Mammary epithelial cell (primary cell): ENCODE data around the gene LIMS2.

Experiments
- EZH2 ChIP-seq: IDR thresholded peaks from 2 replicates; pipeline ENCODE4 v1.6.1; 2012; ENCODE audit warnings: low read length, inconsistent platforms, borderline replicate concordance
- TF ChIP-seq, protein P1 (sequence below), 2 donors: IDR thresholded peaks in 1 of 2; conservative IDR thresholded peaks in 1 of 2; 2 replicates each; pipeline ENCODE4 v1.5.1; 2011 to 2012; ENCODE audit warnings: inconsistent platforms in 2 of 2, low read length in 2 of 2, mild to moderate bottlenecking in 2 of 2, control low read depth in 1 of 2, low read depth in 1 of 2; ENCODE audit not compliant: insufficient read depth in 1 of 2; ENCODE audit errors: extremely low read depth in 1 of 2

DNA sequence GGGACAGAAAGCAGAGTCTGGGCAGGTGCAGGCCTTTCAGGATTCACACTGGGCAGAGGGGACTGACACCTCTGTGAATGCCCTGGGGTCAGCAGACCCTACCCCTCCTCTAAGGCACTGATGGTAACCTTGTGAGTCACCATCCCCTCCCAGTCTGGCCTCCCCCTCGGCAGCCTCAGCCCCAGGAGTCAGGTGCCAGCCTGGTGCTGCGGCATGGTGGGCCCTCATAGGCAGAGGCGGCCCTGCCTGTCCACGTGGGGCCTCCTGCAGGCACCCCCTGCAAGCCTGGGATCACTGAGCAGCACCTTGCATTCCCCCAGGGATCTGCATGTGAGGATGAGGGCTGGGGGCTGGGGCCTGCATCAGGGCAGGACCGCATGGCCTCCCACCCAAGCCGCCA, 34.2 kb downstream of the LIMS2 start:
- TF ChIP-seq, protein P1, sequence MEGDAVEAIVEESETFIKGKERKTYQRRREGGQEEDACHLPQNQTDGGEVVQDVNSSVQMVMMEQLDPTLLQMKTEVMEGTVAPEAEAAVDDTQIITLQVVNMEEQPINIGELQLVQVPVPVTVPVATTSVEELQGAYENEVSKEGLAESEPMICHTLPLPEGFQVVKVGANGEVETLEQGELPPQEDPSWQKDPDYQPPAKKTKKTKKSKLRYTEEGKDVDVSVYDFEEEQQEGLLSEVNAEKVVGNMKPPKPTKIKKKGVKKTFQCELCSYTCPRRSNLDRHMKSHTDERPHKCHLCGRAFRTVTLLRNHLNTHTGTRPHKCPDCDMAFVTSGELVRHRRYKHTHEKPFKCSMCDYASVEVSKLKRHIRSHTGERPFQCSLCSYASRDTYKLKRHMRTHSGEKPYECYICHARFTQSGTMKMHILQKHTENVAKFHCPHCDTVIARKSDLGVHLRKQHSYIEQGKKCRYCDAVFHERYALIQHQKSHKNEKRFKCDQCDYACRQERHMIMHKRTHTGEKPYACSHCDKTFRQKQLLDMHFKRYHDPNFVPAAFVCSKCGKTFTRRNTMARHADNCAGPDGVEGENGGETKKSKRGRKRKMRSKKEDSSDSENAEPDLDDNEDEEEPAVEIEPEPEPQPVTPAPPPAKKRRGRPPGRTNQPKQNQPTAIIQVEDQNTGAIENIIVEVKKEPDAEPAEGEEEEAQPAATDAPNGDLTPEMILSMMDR (conservative IDR thresholded peaks at IDR 0.05 in 1 of 2, IDR thresholded peaks at IDR 0.05 in 1 of 2; ENCODE audit: extremely low read depth in 1 of 2, insufficient read depth in 1 of 2, low read depth in 1 of 2, low read length in 2 of 2) = no peak
- no peak for TF ChIP-seq EZH2
